ENCODE measurements around the gene SLC6A19.
"Not testable (repeated sequence)": the region's sequence is repeated elsewhere in the genome, so short reads cannot be mapped to it uniquely, and the experiment has no call there.

The SLC6A19 gene

GRCh38 chr5:1247811-1248210, 46.4 kb downstream of the SLC6A19 start:
- no peak for FAIRE-seq

- no peak for FAIRE-seq
Measured at GRCh38 chr5:1249366-1250280, 48.2 kb downstream of the SLC6A19 start.

DNA sequence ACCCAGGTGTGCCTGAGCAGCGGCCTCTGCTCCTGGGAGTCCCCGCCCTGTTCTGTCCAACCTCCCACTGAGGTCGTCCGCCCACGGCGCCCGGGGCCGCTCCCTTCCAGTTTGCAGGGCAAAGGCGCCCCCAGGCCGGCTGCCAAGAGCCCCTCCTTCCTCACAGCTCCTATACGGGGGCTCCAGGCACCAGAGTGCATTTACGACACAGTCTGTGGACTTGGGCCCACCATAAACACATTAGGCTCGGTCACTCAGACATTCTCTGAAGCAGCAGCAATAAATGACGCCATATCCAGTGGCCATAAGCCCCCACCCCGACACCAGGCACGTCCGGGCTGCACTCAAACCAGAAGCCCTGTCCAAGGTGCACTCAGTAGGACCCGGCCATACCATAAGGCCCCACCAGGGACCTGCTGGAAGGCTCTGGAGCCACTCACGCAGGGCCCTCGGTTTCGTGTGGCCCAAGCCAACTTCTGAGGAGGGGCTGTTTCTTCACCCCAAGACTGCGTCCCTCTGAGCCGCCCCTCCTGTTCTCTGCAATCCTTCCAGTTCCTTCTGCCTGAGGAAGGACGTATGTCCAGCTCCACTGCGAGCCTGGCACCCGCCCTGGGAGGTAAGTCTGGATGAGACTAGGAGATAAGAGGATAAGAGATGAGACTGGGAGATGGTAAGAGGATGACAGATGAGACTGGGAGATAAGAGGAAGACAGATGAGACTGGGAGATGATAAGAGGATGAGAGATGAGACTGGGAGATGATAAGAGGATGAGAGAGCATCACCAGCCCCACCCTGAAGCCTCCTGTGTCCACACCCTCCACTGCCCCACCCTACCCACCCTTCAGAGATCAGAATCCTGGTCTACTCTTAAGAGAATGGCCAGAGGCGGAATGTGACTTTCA, 50.5 kb downstream of the SLC6A19 start:
- no peak for FAIRE-seq

DNA sequence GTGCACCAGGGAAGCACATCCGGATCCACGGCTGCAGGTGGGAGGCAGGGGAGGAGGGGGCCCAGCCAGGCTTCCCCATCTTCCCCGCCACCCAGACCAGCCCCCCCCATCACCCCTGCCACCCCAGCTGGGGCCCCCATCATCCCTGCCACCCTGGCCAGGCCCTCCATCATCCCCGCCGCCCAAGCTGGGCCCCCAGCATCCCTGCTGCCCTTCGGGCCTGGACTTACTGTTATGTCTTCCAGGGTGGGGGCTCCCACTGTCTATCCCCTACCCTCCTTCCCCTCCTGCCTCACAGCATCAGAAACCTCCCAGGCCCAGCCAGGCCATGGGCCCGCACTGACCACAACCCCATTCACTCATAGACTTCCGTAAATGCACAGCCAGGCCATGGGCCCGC, 51.3 kb downstream of the SLC6A19 start:
- no peak for FAIRE-seq

- FAIRE-seq = no peak
Measured at GRCh38 chr5:1253456-1254105, 52.2 kb downstream of the SLC6A19 start.

DNA sequence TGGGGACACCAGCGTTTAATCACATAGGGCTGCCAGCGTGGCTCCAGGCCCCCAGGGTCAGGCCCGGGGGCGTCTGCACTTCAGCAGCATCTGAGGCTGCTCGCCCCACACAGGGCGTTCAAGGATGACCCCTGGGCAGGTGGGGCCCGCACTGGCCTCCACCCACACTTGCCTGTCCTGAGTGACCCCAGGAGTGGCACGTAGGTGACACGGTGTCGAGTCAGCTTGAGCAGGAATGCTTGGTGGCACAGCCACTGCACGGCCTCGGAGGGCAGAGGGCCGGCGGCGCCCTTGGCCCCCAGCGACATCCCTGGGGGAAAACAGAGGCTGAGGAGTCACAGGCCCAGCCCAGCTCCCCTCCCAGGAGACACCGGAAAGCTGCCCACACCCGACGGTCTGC, 52.8 kb downstream of the SLC6A19 start:
- no peak for FAIRE-seq

- no peak for FAIRE-seq
Measured at GRCh38 chr5:1255081-1255561, 53.7 kb downstream of the SLC6A19 start.

DNA sequence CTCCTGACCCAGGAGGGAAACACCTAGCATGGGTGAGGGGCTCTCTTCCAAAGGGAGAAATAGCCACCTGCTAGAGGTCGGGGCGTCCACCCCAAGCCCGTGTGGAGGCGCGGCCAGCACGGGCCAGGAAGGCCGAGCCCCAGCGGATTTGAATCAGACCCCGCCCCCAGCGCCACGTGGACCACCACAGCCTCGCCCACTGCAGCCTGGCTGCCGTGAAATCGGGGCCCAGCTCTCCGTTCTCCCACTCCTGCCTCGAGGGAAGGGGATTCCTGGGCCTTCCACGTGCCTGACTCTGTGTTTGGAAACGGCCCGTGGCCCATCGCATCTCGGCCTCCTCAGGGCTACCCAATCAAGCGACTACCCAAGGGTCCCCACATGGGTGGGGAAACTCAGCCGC, 55.4 kb downstream of the SLC6A19 start:
- no peak for FAIRE-seq

GRCh38 chr5:1257363-1257762, 56.0 kb downstream of the SLC6A19 start:
- FAIRE-seq = no peak

DNA sequence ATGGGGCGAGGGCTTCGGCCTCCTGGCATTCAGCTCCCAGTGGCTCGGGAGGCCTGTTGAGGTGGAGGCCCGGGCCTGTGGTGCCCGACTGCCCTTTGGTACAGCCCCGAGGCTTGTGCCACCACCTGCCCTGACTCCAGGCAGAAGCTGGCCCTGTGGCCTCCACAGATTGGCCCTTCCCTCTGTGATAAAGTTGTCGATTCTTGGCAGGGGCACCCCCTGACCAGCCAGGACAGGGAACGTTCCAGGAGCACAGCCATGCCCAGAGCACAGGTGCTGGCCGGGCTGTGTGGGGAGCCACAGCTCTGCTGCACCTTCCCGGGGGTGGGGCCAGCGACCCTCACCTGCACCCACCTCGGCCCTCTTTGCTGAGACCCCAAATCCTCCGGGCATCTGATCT, 56.4 kb downstream of the SLC6A19 start:
- FAIRE-seq = no peak

GRCh38 chr5:1259806-1260480, 58.5 kb downstream of the SLC6A19 start:
- no peak for FAIRE-seq

DNA sequence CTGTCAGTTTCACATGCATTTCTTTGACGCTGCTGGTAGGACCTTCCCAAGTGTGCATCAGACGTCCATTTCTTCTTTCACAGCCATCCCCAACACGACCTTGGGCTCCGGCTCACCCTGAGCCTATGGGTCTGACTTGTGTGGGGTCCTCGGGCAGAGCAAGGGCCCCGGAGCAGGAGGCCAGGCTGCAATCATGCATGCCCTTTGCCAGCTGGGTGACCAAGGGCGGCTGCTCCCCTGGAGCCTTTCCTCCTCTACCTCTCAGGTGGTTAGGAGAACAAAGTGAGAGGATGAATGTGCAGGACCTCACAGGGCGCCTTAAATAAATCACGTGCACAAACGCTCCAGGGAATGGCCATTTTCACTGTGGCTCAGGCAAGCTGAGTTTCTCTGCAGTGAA, 60.2 kb downstream of the SLC6A19 start:
- no peak for FAIRE-seq

DNA sequence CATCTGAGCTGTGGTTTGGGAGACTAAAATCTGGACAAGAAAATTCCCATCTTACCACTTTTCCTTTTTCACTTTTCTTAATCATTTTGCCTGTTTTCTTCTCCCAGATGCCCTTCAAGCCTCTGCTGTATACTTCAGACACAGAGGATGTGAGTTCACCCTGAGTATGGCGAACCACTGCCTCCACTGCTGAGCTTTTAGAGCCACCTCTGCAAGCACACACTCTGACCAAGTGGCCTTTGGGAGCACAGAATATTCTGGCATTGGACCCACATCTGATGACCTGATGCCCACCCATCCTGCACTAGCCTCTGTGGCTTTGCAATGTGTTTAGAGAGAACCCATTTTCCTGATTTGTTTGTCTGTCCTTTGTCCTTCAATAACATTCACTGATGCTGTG, 61.0 kb downstream of the SLC6A19 start:
- FAIRE-seq = no peak

- FAIRE-seq = no peak
Measured at GRCh38 chr5:1264211-1264610, 62.8 kb downstream of the SLC6A19 start.

DNA sequence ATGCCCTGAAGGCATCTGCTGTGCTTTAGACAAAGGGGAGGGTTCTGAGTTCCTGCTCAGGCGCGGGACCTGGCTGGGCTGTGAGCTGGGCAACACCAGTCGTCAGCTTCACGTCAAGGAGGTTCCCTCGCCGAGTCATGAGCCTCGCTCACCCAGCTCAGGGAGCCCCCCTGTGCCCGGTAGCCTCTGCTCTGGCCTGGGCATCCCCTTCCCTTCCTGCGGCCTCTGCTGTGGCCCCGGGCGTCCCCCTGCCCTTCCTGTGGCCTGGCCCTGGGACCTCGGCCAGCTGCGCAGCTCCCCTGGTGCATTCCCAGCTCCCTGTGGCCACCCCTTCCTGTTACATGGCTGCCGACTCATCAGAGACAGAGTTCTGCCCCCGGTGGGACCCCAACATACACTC, 63.6 kb downstream of the SLC6A19 start:
- FAIRE-seq = no peak

GRCh38 chr5:1265461-1266455, 64.4 kb downstream of the SLC6A19 start:
- FAIRE-seq = no peak

DNA sequence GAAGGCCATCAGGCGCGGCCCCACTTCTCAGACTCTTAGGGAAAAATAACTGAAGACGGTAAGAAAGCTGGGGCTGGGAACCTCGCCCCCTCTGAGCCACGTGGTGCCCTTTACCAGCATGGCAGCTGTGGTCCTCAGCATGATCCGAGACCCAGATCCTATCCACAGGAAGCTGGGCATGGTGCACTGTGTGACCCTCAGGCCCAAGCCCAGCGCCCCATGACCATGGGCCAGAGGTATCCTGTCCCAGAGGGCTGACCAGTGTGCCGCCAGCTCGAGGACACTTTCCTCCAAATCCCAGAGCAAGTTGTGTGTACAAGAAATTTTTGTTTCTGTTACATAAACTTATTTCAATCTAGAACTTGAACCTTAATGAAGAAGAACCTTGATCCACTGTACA, 65.4 kb downstream of the SLC6A19 start:
- FAIRE-seq = no peak

GRCh38 chr5:1267464-1267863, 66.1 kb downstream of the SLC6A19 start:
- FAIRE-seq = not testable (repeated sequence)

DNA sequence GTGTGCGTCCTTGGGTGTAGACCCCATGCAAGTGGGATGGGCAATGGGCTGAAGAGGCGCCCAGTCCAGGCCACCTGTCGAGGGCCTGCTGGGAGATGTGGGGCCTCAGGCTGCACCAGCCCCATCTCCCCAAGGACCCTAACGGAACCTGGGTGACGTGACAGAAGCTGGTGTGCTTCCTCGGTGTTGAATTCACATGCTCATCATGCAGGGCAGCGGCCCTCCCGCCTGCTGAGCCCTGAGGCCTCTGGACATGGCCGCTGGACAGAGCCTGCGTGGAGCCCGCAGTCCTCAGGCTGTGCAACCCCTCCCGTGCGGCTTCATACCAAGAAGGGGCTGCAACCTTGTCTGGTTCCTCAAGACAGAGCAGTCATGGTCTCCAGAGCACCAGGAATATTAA, 66.7 kb downstream of the SLC6A19 start:
- FAIRE-seq = no peak

- no peak for FAIRE-seq
Measured at GRCh38 chr5:1268666-1269065, 67.3 kb downstream of the SLC6A19 start.

DNA sequence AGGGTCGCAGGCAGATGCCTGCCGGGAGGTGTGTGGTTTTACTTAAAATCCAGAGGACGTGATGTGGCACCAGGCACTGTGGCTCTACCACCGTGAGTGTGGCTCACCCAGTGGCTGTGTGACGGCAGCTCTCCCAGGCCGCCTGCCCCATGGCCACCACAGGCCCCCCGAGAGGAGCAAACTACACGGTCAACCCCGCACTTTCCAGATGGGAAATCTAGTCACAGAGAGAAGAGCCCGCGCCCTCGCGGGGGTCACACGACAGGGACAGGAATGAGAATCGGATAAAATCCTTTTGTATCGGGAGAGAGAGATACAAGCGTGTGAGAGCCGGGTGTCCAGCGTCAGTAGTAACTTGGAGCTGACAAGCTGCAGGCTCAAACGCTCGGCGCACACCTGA, 69.0 kb downstream of the SLC6A19 start:
- FAIRE-seq = no peak

Measured in A204.1 (cell line).